HG02798 (cell line): ENCODE results near the gene GDI1.

ENCODE experiments used
- ATAC-seq: cut with Tn5 transposase; IDR thresholded peaks from one replicate; pipeline ENCODE4 v1.9.1; 2021; ENCODE audit warnings: mild to moderate bottlenecking; ENCODE audit not compliant: unreplicated experiment, poor library complexity

Gene GDI1

GRCh38 chrX:154435171-154435733, 1.7 kb upstream of the GDI1 start:
- no peak for ATAC-seq

- ATAC-seq = peak; percentile 47
These were observed 476 bp upstream of the GDI1 start for GRCh38 chrX:154436374-154436982.

GRCh38 chrX:154437971-154438893, 1.3 kb downstream of the GDI1 start:
- ATAC-seq = no peak

- ATAC-seq = no peak
These were observed 2.9 kb downstream of the GDI1 start for GRCh38 chrX:154439841-154440240.

GRCh38 chrX:154440623-154441357, 3.8 kb downstream of the GDI1 start:
- no peak for ATAC-seq

- no peak for ATAC-seq
These were observed 4.6 kb downstream of the GDI1 start for GRCh38 chrX:154441564-154441963.

GRCh38 chrX:154441984-154442707, 5.2 kb downstream of the GDI1 start:
- no peak for ATAC-seq

GRCh38 chrX:154443479-154443910, 6.5 kb downstream of the GDI1 start:
- ATAC-seq = no peak

- peak; percentile 91 for ATAC-seq
These were observed 7.2 kb downstream of the GDI1 start, which contains the start of gene FAM50A for GRCh38 chrX:154443992-154444754. Gene FAM50A, plus strand, starts transcription at chrX:154444141. Its CDS starts 95 bp downstream, at chrX:154444236.

GRCh38 chrX:154444755-154445246, 7.8 kb downstream of the GDI1 start:
- no peak for ATAC-seq

- ATAC-seq = no peak
These were observed 8.8 kb downstream of the GDI1 start for GRCh38 chrX:154445776-154446175.

- no peak for ATAC-seq
These were observed 9.5 kb downstream of the GDI1 start for GRCh38 chrX:154446430-154446829.

GRCh38 chrX:154448484-154448883, 11.5 kb downstream of the GDI1 start:
- no peak for ATAC-seq

GRCh38 chrX:154449618-154450017, 12.7 kb downstream of the GDI1 start:
- no peak for ATAC-seq

GRCh38 chrX:154450312-154450711, 13.4 kb downstream of the GDI1 start:
- no peak for ATAC-seq

GRCh38 chrX:154452823-154453222, 15.9 kb downstream of the GDI1 start:
- no peak for ATAC-seq

GRCh38 chrX:154457491-154458115, 20.6 kb downstream of the GDI1 start:
- ATAC-seq = peak; percentile 74

GRCh38 chrX:154458116-154458953, 21.4 kb downstream of the GDI1 start, which contains the start of gene PLXNA3:
Gene PLXNA3, plus strand, starts transcription at chrX:154458281. Its CDS starts 1,903 bp downstream, at chrX:154460184.
- ATAC-seq = peak; percentile 69
